IMR-90 (cell line): ENCODE data around the gene PLTP. TPM values are rescaled to one million over a fixed set of nuclear protein-coding genes. Genes with fewer than 3 reads are reported as not detected.

ENCODE experiments used
- ATAC-seq: fragments of 200-7000 bp; cut with Tn5 transposase; 2 replicates; pipeline ENCODE4 v1.9.1; 2020; ENCODE audit warnings: low read depth, mild to moderate bottlenecking, moderate library complexity
- BruUV-seq: library from RNA; stranded (reverse); fragments of 400-500 nt; replicated peaks from 2 replicates; lab custom pipeline; 2021; lab: Mats Ljungman, UMichigan
- CTCF ChIA-PET: fragments of 300-600 bp; formaldehyde crosslinking; extraction: SDS; loops from one replicate; lab custom pipeline; 2021; ENCODE audit warnings: antibody characterized with exemption; lab: Yijun Ruan, JAX
- POLR2A ChIA-PET: fragments of 300-600 bp; sonication (Branson Sonifier 250); formaldehyde crosslinking; loops from one replicate; lab custom pipeline; 2022; ENCODE audit warnings: antibody characterized with exemption; ENCODE audit not compliant: unreplicated experiment; lab: Charles Lee
- DNase-seq: peaks from one replicate; pipeline ENCODE4 v3.0.0; 2013
- H2AFZ ChIP-seq: replicated peaks from 2 replicates; pipeline ENCODE3; 2013; ENCODE audit warnings: low read length, mild to moderate bottlenecking; ENCODE audit not compliant: poor library complexity
- H2AK5ac ChIP-seq: 2 replicates; pipeline ENCODE4 v1.6.1; 2013; ENCODE audit warnings: low read depth, low read length, inconsistent platforms
- H2AK9ac ChIP-seq: replicated peaks from 2 replicates; pipeline ENCODE3; 2013; ENCODE audit warnings: mild to moderate bottlenecking, low read depth, low read length, moderate library complexity; ENCODE audit not compliant: poor library complexity
- H2BK120ac ChIP-seq: 2 replicates; pipeline ENCODE4 v1.6.1; 2013; ENCODE audit warnings: low read depth, low read length, inconsistent platforms
- H2BK15ac ChIP-seq: 3 replicates; pipeline ENCODE4 v1.6.1; 2013; ENCODE audit warnings: low read depth, low read length, inconsistent platforms
- H2BK20ac ChIP-seq: 2 replicates; pipeline ENCODE4 v1.6.1; 2013; ENCODE audit warnings: low read depth, mild to moderate bottlenecking, inconsistent platforms, low read length, moderate library complexity
- H2BK5ac ChIP-seq: 2 replicates; pipeline ENCODE4 v1.6.1; 2013; ENCODE audit warnings: mild to moderate bottlenecking, low read depth, low read length, inconsistent platforms; ENCODE audit not compliant: poor library complexity, severe bottlenecking
- H3K14ac ChIP-seq: replicated peaks from 2 replicates; pipeline ENCODE4 v1.6.1; 2013; ENCODE audit warnings: low read depth, low read length, inconsistent platforms
- H3K18ac ChIP-seq: 2 replicates; pipeline ENCODE4 v1.6.1; 2013; ENCODE audit warnings: low read depth, low read length, control low read depth
- H3K23ac ChIP-seq: 2 replicates; pipeline ENCODE4 v1.6.1; 2013; ENCODE audit warnings: low read depth, low read length, inconsistent platforms
- H3K27ac ChIP-seq: 2 replicates; pipeline ENCODE4 v1.5.1; 2013; ENCODE audit warnings: mild to moderate bottlenecking, control low read depth, low read length; ENCODE audit not compliant: insufficient read depth
- H3K27me3 ChIP-seq: 2 replicates; pipeline ENCODE4 v1.6.1; 2013; ENCODE audit warnings: low read length; ENCODE audit not compliant: control insufficient read depth, insufficient read depth
- H3K36me3 ChIP-seq: 2 replicates; pipeline ENCODE4 v1.6.1; 2013; ENCODE audit warnings: low read length, mixed read lengths; ENCODE audit not compliant: control insufficient read depth, insufficient read depth
- H3K4ac ChIP-seq: 2 replicates; pipeline ENCODE4 v1.6.1; 2013; ENCODE audit warnings: low read depth, low read length, inconsistent platforms
- H3K4me1 ChIP-seq: 2 replicates; pipeline ENCODE4 v1.6.1; 2013; ENCODE audit warnings: low read length, mixed read lengths; ENCODE audit not compliant: control insufficient read depth, insufficient read depth
- H3K4me2 ChIP-seq: 2 replicates; pipeline ENCODE4 v1.6.1; 2013; ENCODE audit warnings: low read depth, mild to moderate bottlenecking, control low read depth, low read length, moderate library complexity
- H3K4me3 ChIP-seq: 2 replicates; pipeline ENCODE4 v1.5.1; 2013; ENCODE audit warnings: low read depth, mild to moderate bottlenecking, control low read depth, low read length, moderate library complexity; ENCODE audit not compliant: insufficient read depth
- H3K56ac ChIP-seq: 2 replicates; pipeline ENCODE4 v1.6.1; 2013; ENCODE audit warnings: low read length, inconsistent platforms; ENCODE audit not compliant: insufficient read depth; ENCODE audit errors: extremely low read depth
- H3K79me1 ChIP-seq, 2 experiments: 2 replicates each; pipeline ENCODE4 v1.6.1; 2013; ENCODE audit warnings: low read length in 2 of 2, inconsistent platforms in 1 of 2, low read depth in 1 of 2
- H3K9ac ChIP-seq: 2 replicates; pipeline ENCODE4 v1.6.1; 2013; ENCODE audit warnings: low read depth, low read length, control low read depth
- H3K9me1 ChIP-seq: 2 replicates; pipeline ENCODE4 v1.6.1; 2013; ENCODE audit warnings: low read length, inconsistent platforms; ENCODE audit not compliant: insufficient read depth
- H3K9me3 ChIP-seq: 2 replicates; pipeline ENCODE4 v1.6.1; 2013; ENCODE audit warnings: low read length; ENCODE audit not compliant: control insufficient read depth, insufficient read depth
- H4K20me1 ChIP-seq: 2 replicates; pipeline ENCODE4 v1.6.1; 2013; ENCODE audit warnings: low read length, inconsistent platforms; ENCODE audit not compliant: insufficient read depth
- H4K5ac ChIP-seq: 2 replicates; pipeline ENCODE4 v1.6.1; 2013; ENCODE audit warnings: mild to moderate bottlenecking, low read depth, low read length, control low read depth
- H4K8ac ChIP-seq, 2 experiments: 2 replicates each; pipeline ENCODE4 v1.6.1; 2013; ENCODE audit warnings: low read depth in 2 of 2, low read length in 2 of 2, control low read depth in 1 of 2, inconsistent platforms in 1 of 2
- H4K91ac ChIP-seq: 2 replicates; pipeline ENCODE4 v1.6.1; 2013; ENCODE audit warnings: low read depth, low read length, inconsistent platforms; ENCODE audit not compliant: insufficient read depth
- BHLHE40 ChIP-seq: fragments of 150-350 bp; IDR thresholded peaks from 2 replicates; pipeline ENCODE4 v1.6.1; 2016; ENCODE audit warnings: mild to moderate bottlenecking, low read depth, low read length
- CHD1 ChIP-seq: IDR thresholded peaks from 2 replicates; pipeline ENCODE4 v1.6.1; 2012; ENCODE audit warnings: low read depth, low read length, improper control_type of control experiment
- CTCF ChIP-seq: conservative IDR thresholded peaks from 2 replicates; pipeline ENCODE4 v1.5.1; 2012; ENCODE audit warnings: mild to moderate bottlenecking, low read depth, low read length, improper control_type of control experiment
- ELK1 ChIP-seq: fragments of 150-350 bp; IDR thresholded peaks from 2 replicates; pipeline ENCODE4 v1.6.1; 2016; ENCODE audit warnings: low read depth, mild to moderate bottlenecking, low read length, moderate library complexity, borderline replicate concordance
- FOS ChIP-seq: fragments of 150-350 bp; IDR thresholded peaks from 2 replicates; pipeline ENCODE4 v1.6.1; 2016; ENCODE audit warnings: low read depth, low read length
- MAFK ChIP-seq: IDR thresholded peaks from 2 replicates; pipeline ENCODE4 v1.6.1; 2012; ENCODE audit warnings: low read depth, low read length, improper control_type of control experiment
- MAZ ChIP-seq: IDR thresholded peaks from 2 replicates; pipeline ENCODE4 v1.6.1; 2012; ENCODE audit warnings: low read depth, mild to moderate bottlenecking, low read length, improper control_type of control experiment, moderate library complexity, borderline replicate concordance
- MXI1 ChIP-seq: IDR thresholded peaks from 2 replicates; pipeline ENCODE4 v1.6.1; 2012; ENCODE audit warnings: low read depth, mild to moderate bottlenecking, low read length, moderate library complexity, borderline replicate concordance
- NFE2L2 ChIP-seq: fragments of 150-350 bp; IDR thresholded peaks from 2 replicates; pipeline ENCODE4 v1.6.1; 2016; ENCODE audit warnings: low read depth, mild to moderate bottlenecking, low read length
- RAD21 ChIP-seq: IDR thresholded peaks from 2 replicates; pipeline ENCODE4 v1.6.1; 2012; ENCODE audit warnings: low read length, improper control_type of control experiment
- RCOR1 ChIP-seq: IDR thresholded peaks from 2 replicates; pipeline ENCODE4 v1.6.1; 2012; ENCODE audit warnings: mild to moderate bottlenecking, low read length, improper control_type of control experiment; ENCODE audit not compliant: insufficient replicate concordance
- SMC3 ChIP-seq: fragments of 150-350 bp; IDR thresholded peaks from 2 replicates; pipeline ENCODE4 v1.6.1; 2016; ENCODE audit warnings: low read depth, mild to moderate bottlenecking, antibody characterized with exemption, low read length, moderate library complexity
- USF2 ChIP-seq: fragments of 150-350 bp; IDR thresholded peaks from 2 replicates; pipeline ENCODE4 v1.6.1; 2017; ENCODE audit warnings: mild to moderate bottlenecking, antibody characterized with exemption, low read length, low read depth
- WGBS, 2 experiments: methylation state at CpG; one replicate each; pipeline versions ENCODE4 v1.1.5 to v1.1.7; 2013; ENCODE audit warnings: missing lambda C conversion rate in 2 of 2; ENCODE audit not compliant: insufficient read length in 1 of 2; ENCODE audit errors: extremely low coverage in 2 of 2; 5-methylcytosine and 5-hydroxymethylcytosine counted together
- dilution Hi-C: fragments of 300-500 bp; cut with HindIII; formaldehyde crosslinking; loops from one replicate; pipeline ENCODE4 v1.14.3; 2018; ENCODE audit warnings: low sequenced_read_pairs; ENCODE audit not compliant: unreplicated experiment
- in situ Hi-C: fragments of 300-500 bp; cut with MboI; formaldehyde crosslinking; loops from 3 replicates; pipeline ENCODE4 v1.14.3; 2019; ENCODE audit warnings: low sequenced_read_pairs, inconsistent platforms, mixed read lengths
- intact Hi-C: fragments of 100-400 bp; cut with micrococcal nuclease; formaldehyde crosslinking; loops from 2 replicates; pipeline ENCODE4 v1.10.0; 2022
- polyA plus RNA-seq, 3 experiments: library from polyadenylated mRNA; depleted of rRNA; stranded (reverse); fragments of >200 nt; gene quantifications; 2 replicates each; pipeline ENCODE4 v1.2.3, GENCODE V29; 2012; ENCODE audit warnings: low replicate concordance in 1 of 3
- total RNA-seq: library from RNA; depleted of rRNA; stranded (reverse); fragments of >200 nt; gene quantifications from 2 replicates; pipeline ENCODE4 v1.2.3, GENCODE V29; 2012

PLTP gene
- total and polyA plus RNA-seq, 2 of the 4 experiments (the other 2 are of a cell fraction), result 5.4 to 55.8 TPM

GRCh38 chr20:45913116-45913515 is 1.2 kb upstream of the PLTP start:
- Histone ChIP-seq H3K4ac (no peak overlapping the region), H3K27me3 (no peaks in the 10 kb centered on the region), H4K91ac (no peak overlapping the region), H2AK5ac (no peak overlapping the region), H3K9me1 (peaks cover 8% of the 10 kb centered on the region), H3K18ac (no peak overlapping the region), H2BK5ac (no peak overlapping the region), H2BK120ac (no peak overlapping the region), H2BK15ac (no peak overlapping the region; the same call in 2 of the 3 replicates), H3K27ac (no peak overlapping the region), H3K79me1 (peaks cover 5 to 20% of the 10 kb centered on the region in 2 experiments; a peak in 3 of 4 replicates), H2AFZ (no peak overlapping the region), H3K23ac (no peak overlapping the region), H3K14ac (no peak overlapping the region), H3K4me3 (no peak overlapping the region), H3K4me1 (peaks cover 17% of the 10 kb centered on the region), H3K4me2 (no peak overlapping the region), H3K9ac (no peak overlapping the region), H4K20me1 (no peaks in the 10 kb centered on the region), H3K9me3 (no peaks in the 10 kb centered on the region), H2BK20ac (no peak overlapping the region), H4K8ac (no peak overlapping the region), H3K36me3 (peaks cover 10% of the 10 kb centered on the region; the same call in 1 of the 2 replicates), H3K56ac (no peak overlapping the region), H4K5ac (no peak overlapping the region), H2AK9ac (no peak overlapping the region)
- CTCF ChIA-PET, result no interaction called here
- DNase-seq, result peak; percentile 39
- POLR2A ChIA-PET, result no interaction called here
- intact Hi-C loops (no loop called here), in situ Hi-C loops (loop anchor here (25.0 kb wide), 1 partner anchor 576 kb away; the partner anchor contains the start of gene SDC4), dilution Hi-C loops (no loop called here)
- TF ChIP-seq USF2, result no peak
- TF ChIP-seq CTCF, result no peak
- no peak for TF ChIP-seq MXI1
- TF ChIP-seq MAFK, result no peak
- no peak for TF ChIP-seq FOS
- TF ChIP-seq RAD21, result no peak
- TF ChIP-seq CHD1, result no peak
- TF ChIP-seq BHLHE40, result no peak
- no peak for TF ChIP-seq RCOR1
- TF ChIP-seq SMC3, result no peak
- no peak for TF ChIP-seq NFE2L2
- no peak for TF ChIP-seq ELK1
- TF ChIP-seq MAZ, result no peak
- no TSS peak for BruUV-seq
- ATAC-seq, result no peak
- WGBS, 2 experiments, result 60% methylated on average over 1 of the region's 5 CpGs; no CpG with 5 or more reads in 1 of the 2 experiments
